ENCODE results near the gene SLC5A4.

SLC5A4 gene

GRCh38 chr22:32226326-32227104, 28.6 kb downstream of the SLC5A4 start:
- DNase-seq, result no peak

DNA sequence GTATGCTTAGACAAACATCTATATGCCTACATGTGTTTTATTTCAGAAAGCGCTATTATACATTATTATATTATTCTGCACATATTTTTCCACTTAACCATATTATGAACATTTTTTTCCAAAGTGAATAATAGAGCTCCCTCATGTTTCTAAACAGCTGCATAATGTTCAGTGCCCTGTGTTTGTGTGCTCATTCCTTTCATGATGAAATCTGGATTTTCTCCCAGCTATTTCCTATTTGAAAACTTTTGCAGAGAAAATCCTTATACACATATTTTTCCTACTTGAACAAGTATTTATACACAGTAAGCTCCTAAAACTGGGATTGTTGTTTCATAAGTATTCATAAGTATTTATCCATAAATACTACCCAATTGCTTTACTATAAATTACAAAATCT, 32.2 kb downstream of the SLC5A4 start:
- no peak for DNase-seq

- DNase-seq, result peak; percentile 76
These were observed 36.1 kb downstream of the SLC5A4 start for GRCh38 chr22:32219026-32219425.

GRCh38 chr22:32218470-32218869, 36.7 kb downstream of the SLC5A4 start:
- peak; percentile 78 for DNase-seq

- DNase-seq, result no peak
These were observed 37.7 kb downstream of the SLC5A4 start for GRCh38 chr22:32217465-32217864.

GRCh38 chr22:32216911-32217310, 38.2 kb downstream of the SLC5A4 start:
- DNase-seq, result no peak

GRCh38 chr22:32211011-32211410, 44.1 kb downstream of the SLC5A4 start:
- DNase-seq, result no peak

GRCh38 chr22:32208681-32209080, 46.5 kb downstream of the SLC5A4 start:
- DNase-seq, result no peak

DNA sequence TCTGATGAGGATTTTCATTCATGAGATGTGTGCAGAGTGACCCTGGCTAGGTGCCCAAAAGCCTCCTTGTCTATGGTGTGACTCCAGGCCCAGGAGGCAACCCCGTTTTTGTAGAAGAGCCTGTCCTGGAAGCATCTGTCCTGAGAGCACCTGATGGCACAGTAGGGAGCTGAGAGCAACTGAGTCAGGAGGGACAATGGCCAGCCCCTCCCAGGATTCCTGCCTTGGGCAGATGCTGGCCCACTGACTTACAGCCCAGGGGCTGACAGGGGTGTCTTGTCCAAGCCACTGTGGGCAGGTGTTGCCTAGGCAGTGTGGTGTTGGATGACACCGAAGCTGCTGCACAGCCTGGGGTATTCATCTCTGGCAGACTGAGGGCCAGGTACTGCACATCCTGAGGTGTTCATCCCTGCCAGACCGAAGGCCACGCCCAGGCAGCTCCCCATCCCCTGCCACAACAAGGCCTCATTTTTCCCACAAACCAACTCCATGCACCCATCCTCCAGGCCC, 47.1 kb downstream of the SLC5A4 start:
- no peak for DNase-seq

GRCh38 chr22:32206774-32207758, 48.1 kb downstream of the SLC5A4 start:
- DNase-seq, result no peak

- no peak for DNase-seq
These were observed 49.0 kb downstream of the SLC5A4 start for GRCh38 chr22:32205974-32206773.

DNA sequence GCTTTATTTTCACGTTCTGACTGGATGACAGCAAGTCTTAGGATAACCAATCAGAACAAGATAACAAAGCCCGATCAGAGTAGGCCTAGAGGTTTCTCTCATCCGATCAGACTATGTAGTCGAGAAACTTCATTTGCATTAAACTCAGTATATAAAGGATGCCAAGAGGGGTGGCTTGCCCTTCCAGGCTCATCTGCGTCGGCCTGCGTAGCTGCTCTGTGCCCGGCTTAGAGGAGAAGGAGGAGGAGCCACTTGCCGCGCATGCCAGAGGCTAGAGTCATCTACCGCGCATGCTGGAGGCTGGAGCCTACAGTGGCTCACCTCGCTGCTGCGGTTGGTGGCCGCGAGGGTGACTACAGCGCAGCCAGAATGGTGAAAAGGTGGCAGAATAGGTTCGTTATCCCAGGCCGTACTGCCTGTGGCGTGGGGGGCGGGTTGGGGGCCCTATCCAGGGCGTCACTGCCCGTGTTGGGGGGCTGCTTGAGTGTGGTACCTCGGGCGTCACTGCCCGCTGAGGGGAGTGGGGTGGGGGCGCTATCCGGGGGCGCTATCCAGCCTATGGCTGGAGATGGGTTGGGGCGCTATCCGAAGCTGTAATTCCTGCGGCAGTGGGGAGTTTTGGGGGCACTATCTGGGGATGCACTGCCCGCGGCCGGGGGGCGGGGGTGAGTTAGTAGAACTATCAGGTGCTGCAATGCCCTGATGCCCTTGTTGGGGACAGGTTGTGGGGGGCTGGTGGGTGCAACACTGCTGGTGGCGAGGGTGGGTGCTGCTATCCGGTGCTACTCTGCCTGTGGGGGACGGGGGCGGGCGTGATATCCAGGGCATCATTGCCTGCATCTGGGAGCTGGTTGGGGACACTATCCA, 50.1 kb downstream of the SLC5A4 start, which contains the start of gene RFPL2:
RFPL2 (minus strand) TSS at position 218 of the 867 bp plus-strand sequence. CDS start 2,622 bp downstream, outside the sequence.
- no peak for DNase-seq

DNA sequence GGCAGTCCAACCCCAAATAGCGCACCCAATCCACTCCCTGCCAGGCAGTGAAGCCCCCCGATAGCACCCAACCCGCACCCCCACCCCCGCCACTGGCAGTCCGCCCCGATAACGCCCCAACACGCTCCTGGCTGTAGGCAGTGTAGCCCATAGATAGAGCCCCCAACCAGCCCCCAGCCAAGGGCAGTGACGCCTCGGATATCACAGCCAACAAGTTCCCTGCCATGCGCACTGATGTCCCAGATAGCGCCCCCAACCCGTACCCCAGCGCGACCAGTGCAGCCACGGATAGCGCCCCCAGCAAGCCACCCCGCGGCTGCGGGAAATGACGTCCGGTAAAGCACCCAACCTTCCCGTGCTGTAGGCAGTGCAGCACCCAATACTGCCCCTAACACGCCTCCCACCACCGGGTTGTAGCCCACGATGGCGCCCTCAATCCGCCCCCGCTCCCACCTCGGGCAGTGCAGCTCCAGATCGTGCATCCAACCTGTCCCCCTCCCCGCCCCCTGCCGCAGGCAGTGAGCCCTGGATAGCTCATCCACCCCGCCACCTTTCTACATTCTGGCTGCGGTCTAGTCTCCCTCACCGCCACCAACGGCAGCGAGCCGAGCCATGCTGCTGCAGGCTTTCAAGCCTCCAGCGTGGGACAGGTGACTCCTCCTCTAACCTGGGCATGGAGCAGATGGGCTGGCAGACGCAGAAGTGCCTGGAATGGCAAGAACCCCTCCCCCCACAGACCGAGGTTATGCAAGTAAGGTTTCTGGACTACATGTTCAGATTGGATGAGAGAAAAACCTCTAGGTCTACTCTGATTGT, 50.9 kb downstream of the SLC5A4 start:
- DNase-seq, result no peak

- no peak for DNase-seq
These were observed 51.7 kb downstream of the SLC5A4 start for GRCh38 chr22:32203181-32204039.

DNA sequence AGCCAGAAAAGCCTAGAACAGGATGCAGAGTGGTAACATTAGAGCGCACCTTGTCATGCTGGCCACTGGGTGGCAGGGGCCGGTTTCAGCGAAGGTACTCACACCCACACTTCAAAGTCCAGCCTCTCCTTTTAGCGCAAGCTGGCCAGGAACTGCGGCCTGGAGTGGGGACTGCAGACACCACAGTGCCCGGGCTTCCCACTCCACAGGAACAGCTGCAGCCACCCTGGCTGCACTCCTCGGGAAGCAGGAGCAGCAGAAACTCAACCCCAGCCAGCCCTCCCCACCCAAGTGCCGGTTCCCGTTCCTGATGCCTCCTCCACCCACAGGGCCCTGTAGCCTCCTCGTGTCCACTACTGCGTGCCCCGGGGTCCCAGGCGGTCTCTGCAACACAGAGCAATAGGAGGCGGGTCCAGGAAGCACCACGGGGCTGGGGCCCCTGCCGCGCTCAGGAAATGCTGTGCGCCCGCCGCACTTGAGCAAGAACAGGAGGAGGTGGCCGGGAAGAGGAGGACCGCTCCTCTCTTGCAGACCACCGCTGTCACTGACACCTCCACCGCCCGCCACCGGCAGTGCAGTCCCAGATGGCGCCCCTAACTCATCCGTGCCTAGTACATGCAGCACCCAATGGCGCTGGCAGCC, 52.5 kb downstream of the SLC5A4 start:
- DNase-seq, result no peak

DNA sequence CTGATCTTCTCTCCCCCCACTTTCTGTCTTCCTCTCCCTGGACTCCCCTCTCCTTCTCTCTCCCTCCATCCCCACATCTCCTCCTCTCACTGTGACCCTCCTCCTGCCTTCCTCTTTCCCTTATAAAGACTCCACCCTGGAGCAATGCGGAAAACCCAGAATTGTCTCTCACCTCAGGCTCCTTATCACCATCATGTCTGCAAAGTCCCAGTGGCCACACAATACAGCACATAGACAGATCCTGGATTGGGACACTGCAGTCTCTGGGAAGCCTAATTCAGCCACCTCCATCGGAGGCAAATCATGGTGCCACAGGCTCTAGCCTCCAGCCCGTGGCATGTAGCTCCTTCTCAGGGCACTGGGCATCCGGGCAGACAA, 53.0 kb downstream of the SLC5A4 start:
- DNase-seq, result no peak

GRCh38 chr22:32200752-32201151, 54.4 kb downstream of the SLC5A4 start:
- no peak for DNase-seq

DNA sequence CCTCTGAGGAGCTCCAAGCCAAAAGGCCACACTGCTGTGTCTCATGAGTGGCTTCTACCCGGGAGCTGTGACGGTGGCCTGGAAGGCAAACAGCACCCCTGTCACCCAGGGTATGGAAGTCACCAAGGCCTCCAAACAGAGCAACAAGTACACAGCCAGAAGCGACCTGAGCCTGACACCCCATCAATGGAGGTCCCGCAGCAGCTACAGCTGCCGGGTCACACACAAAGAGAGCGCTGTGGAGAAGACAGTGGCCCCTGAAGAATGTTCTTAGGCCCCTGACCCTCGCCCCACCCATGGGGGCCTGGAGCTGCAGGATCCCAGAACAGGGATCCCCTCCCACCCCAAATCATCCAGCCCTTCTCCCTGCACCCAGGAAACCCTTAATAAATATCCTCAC, 55.2 kb downstream of the SLC5A4 start:
- no peak for DNase-seq

GRCh38 chr22:32199341-32199740, 55.8 kb downstream of the SLC5A4 start:
- no peak for DNase-seq

Data from SIG-M5 (cell line).